HepG2 (cell line): ENCODE data around the gene PHACTR1. TPM values are rescaled to one million over a fixed set of nuclear protein-coding genes. Genes with fewer than 3 reads are reported as not detected.

Experiments
- ATAC-seq: fragments of 200-7000 bp; cut with Tn5 transposase; 3 replicates; pipeline ENCODE4 v1.9.1; 2020; ENCODE audit warnings: mild to moderate bottlenecking, moderate library complexity
- BruUV-seq: library from RNA; stranded (reverse); fragments of 400-500 nt; replicated peaks from 2 replicates; lab custom pipeline; 2021; lab: Mats Ljungman, UMichigan
- CTCF ChIA-PET: fragments of 300-600 bp; formaldehyde crosslinking; extraction: SDS; loops from one replicate; lab custom pipeline; 2021; ENCODE audit warnings: low total read pairs, inconsistent platforms, low intra/inter-chr PET ratio; lab: Yijun Ruan, JAX
- POLR2A ChIA-PET: fragments of 350-600 bp; sonication (Branson Sonifier 250); formaldehyde crosslinking; loops from one replicate; lab custom pipeline; 2020; ENCODE audit warnings: antibody characterized with exemption, inconsistent platforms; lab: Yijun Ruan, JAX
- DNase-seq: peaks from one replicate; pipeline ENCODE4 v3.0.0-alpha.2; 2015; ENCODE audit warnings: low spot score
- FAIRE-seq: peaks from 3 replicates; lab custom pipeline; 2011; peaks lifted over from hg19 to GRCh38; lab: Jason Lieb, UNC
- H2AFZ ChIP-seq: one replicate; pipeline ENCODE4 v1.6.1; 2011; ENCODE audit warnings: low read length, inconsistent platforms
- H3K27ac ChIP-seq: fragments of 300-600 bp; 3 replicates; pipeline ENCODE4 v1.8.0; 2011; ENCODE audit warnings: mixed run types, mild to moderate bottlenecking, mixed read lengths, low read length, inconsistent platforms; ENCODE audit not compliant: insufficient read depth; ENCODE audit errors: extremely low read length
- H3K27me3 ChIP-seq, 2 experiments: fragments of 200-600 bp in 1 of 2; 2 replicates in 1 of 2; 3 replicates in 1 of 2; pipeline versions ENCODE4 v1.6.0 to v1.8.0; 2011; ENCODE audit warnings: low read length in 2 of 2, mild to moderate bottlenecking in 2 of 2, moderate library complexity in 2 of 2, inconsistent platforms in 1 of 2; ENCODE audit not compliant: insufficient read depth in 2 of 2, control insufficient read depth in 1 of 2
- H3K36me3 ChIP-seq, 2 experiments: fragments of 200-600 bp in 1 of 2; replicated peaks in 1 of 2; 2 replicates in 1 of 2; 3 replicates in 1 of 2; pipeline versions ENCODE4 v1.5.1 to v1.8.0; 2011; ENCODE audit warnings: low read length in 2 of 2, inconsistent platforms in 1 of 2; ENCODE audit not compliant: insufficient read depth in 2 of 2, control insufficient read depth in 1 of 2
- H3K4me1 ChIP-seq: 2 replicates; pipeline ENCODE4 v1.5.1; 2012; ENCODE audit warnings: low read length, inconsistent platforms; ENCODE audit not compliant: insufficient read depth
- H3K4me2 ChIP-seq: 2 replicates; pipeline ENCODE4 v1.6.0; 2011; ENCODE audit warnings: low read depth, low read length, inconsistent platforms
- H3K4me3 ChIP-seq, 3 experiments: fragments of 200-600 bp in 1 of 3; sonication (generic), shearing (Covaris generic) in 1 of 3; replicated peaks in 1 of 3; 2 replicates each; pipeline ENCODE4 v1.5.1; 2011 to 2016; ENCODE audit warnings: low read length in 3 of 3, inconsistent platforms in 2 of 3, low read depth in 2 of 3, mild to moderate bottlenecking in 2 of 3, control low read depth in 1 of 3, mixed read lengths in 1 of 3; ENCODE audit not compliant: insufficient read depth in 1 of 3
- H3K79me2 ChIP-seq: one replicate; pipeline ENCODE4 v1.6.1; 2011; ENCODE audit warnings: low read length, inconsistent platforms; ENCODE audit not compliant: insufficient read depth
- H3K9ac ChIP-seq: 2 replicates; pipeline ENCODE4 v1.6.0; 2011; ENCODE audit warnings: mild to moderate bottlenecking, low read depth, low read length, inconsistent platforms; ENCODE audit not compliant: insufficient read depth
- H3K9me3 ChIP-seq: 2 replicates; pipeline ENCODE4 v1.5.1; 2012; ENCODE audit warnings: mild to moderate bottlenecking, low read length
- H4K20me1 ChIP-seq: 2 replicates; pipeline ENCODE4 v1.6.0; 2011; ENCODE audit warnings: inconsistent platforms, mild to moderate bottlenecking, low read length, moderate library complexity; ENCODE audit not compliant: insufficient read depth
- CBFB ChIP-seq: sonication (generic); formaldehyde crosslinking; IDR thresholded peaks from 2 replicates; pipeline ENCODE4 v1.4.0; 2020; ENCODE audit warnings: missing genetic modification reagents
- GTF2F1 ChIP-seq: fragments of 150-350 bp; IDR thresholded peaks from 2 replicates; pipeline ENCODE4 v1.6.1; 2014; ENCODE audit warnings: low read length
- KDM5A ChIP-seq: fragments of 200-600 bp; sonication (generic); IDR thresholded peaks from 2 replicates; pipeline ENCODE4 v1.7.0; 2018; ENCODE audit warnings: antibody characterized with exemption, mild to moderate bottlenecking, low read length, borderline replicate concordance
- KLF9 ChIP-seq: IDR thresholded peaks from 2 replicates; pipeline ENCODE4 v1.6.1; 2016; ENCODE audit warnings: low read depth
- PHF5A ChIP-seq: IDR thresholded peaks from one replicate; pipeline ENCODE4 v1.6.1; 2018; ENCODE audit warnings: low read depth, missing genetic modification reagents; ENCODE audit not compliant: unreplicated experiment
- RARA ChIP-seq: IDR thresholded peaks from 2 replicates; pipeline ENCODE4 v1.6.1; 2016; ENCODE audit warnings: missing genetic modification reagents, missing compliant biosample characterization
- RARG ChIP-seq: sonication (generic); formaldehyde crosslinking; IDR thresholded peaks from 2 replicates; pipeline ENCODE4 v1.4.0; 2020; ENCODE audit warnings: low read depth, mild to moderate bottlenecking, missing genetic modification reagents
- SIN3A ChIP-seq: IDR thresholded peaks from 2 replicates; pipeline ENCODE4 v1.6.1; 2011; ENCODE audit warnings: low read depth, mild to moderate bottlenecking, control low read depth, low read length, borderline replicate concordance
- SNAPC5 ChIP-seq: sonication (generic); formaldehyde crosslinking; IDR thresholded peaks from 2 replicates; pipeline ENCODE4 v1.8.1; 2023; ENCODE audit warnings: mild to moderate bottlenecking, missing genetic modification reagents, borderline replicate concordance
- SP140L ChIP-seq: sonication (generic); formaldehyde crosslinking; IDR thresholded peaks from 2 replicates; pipeline ENCODE4 v1.4.0; 2020; ENCODE audit warnings: missing genetic modification reagents, borderline replicate concordance
- SRSF4 ChIP-seq: fragments of 200-400 bp; formaldehyde crosslinking; IDR thresholded peaks from one replicate; pipeline ENCODE4 v1.6.1; 2018; ENCODE audit warnings: mild to moderate bottlenecking, low read depth, low read length, moderate library complexity; ENCODE audit not compliant: poor library complexity, severe bottlenecking
- STAG1 ChIP-seq: sonication (generic); formaldehyde crosslinking; IDR thresholded peaks from 2 replicates; pipeline ENCODE4 v1.4.0; 2020; ENCODE audit warnings: missing genetic modification reagents
- ZFAT ChIP-seq: sonication (generic); formaldehyde crosslinking; conservative IDR thresholded peaks from 2 replicates; pipeline ENCODE4 v1.8.1; 2023; ENCODE audit warnings: missing genetic modification reagents, inconsistent platforms
- ZNF564 ChIP-seq: sonication (generic); formaldehyde crosslinking; IDR thresholded peaks from 2 replicates; pipeline ENCODE4 v1.8.1; 2023; ENCODE audit warnings: mild to moderate bottlenecking, missing genetic modification reagents
- WGBS: methylation state at CpG from one replicate; pipeline ENCODE4 v1.1.6; 2017; ENCODE audit warnings: low lambda C conversion rate; 5-methylcytosine and 5-hydroxymethylcytosine counted together
- in situ Hi-C: cut with HindIII; loops from 2 replicates; pipeline ENCODE4 v1.10.0; 2017; ENCODE audit warnings: low pct_unique_long_range_greater_than_20kb; ENCODE audit not compliant: extremely low pct_ligation_motif_present
- intact Hi-C: fragments of 100-400 bp; cut with micrococcal nuclease; formaldehyde crosslinking; loops from one replicate; pipeline ENCODE4 v1.10.0; 2022; ENCODE audit not compliant: unreplicated experiment
- polyA plus RNA-seq, 8 experiments: library from polyadenylated mRNA; depleted of rRNA in 3 of 8; stranded (reverse) in 7 of 8; unstranded in 1 of 8; fragments of >200 nt; fragmentation: Illumina TruSeq in 4 of 8; extraction: Trizol in 4 of 8; gene quantifications; 2 replicates each; pipeline versions ENCODE4 v1.2.1 to v1.2.3, GENCODE V29; 2011 to 2016; ENCODE audit warnings: low read depth in 4 of 8, missing spikeins in 1 of 8, mixed read lengths in 1 of 8; ENCODE audit not compliant: insufficient read depth in 1 of 8
- total RNA-seq, 5 experiments: library from RNA; depleted of rRNA; stranded (reverse); fragments of >200 nt; fragmentation: Illumina TruSeq; extraction: Trizol; gene quantifications; 2 replicates each; pipeline ENCODE4 v1.2.3, GENCODE V29; 2016; ENCODE audit warnings: low read depth in 1 of 5
- TF ChIP-seq, protein P1 (sequence below): IDR thresholded peaks from 2 replicates; pipeline ENCODE4 v1.6.1; 2016; ENCODE audit warnings: control low read depth

Gene PHACTR1
- total and polyA plus RNA-seq, 2 of the 13 experiments (the other 11 are each of a cell fraction or from before 2014, with no cell fraction given), result 0.09 TPM; not detected in 1

- in situ Hi-C loops, result no loop called here
- Histone ChIP-seq H3K27me3 (peaks cover 0 to 6% of the 10 kb centered on the region in 2 experiments; a peak in 1 of 5 replicates), H3K79me2 (no peaks in the 10 kb centered on the region), H4K20me1 (no peaks in the 10 kb centered on the region), H2AFZ (no peak overlapping the region), H3K36me3 (no peaks in the 10 kb centered on the region), H3K4me2 (no peak overlapping the region), H3K9me3 (no peaks in the 10 kb centered on the region), H3K4me1 (no peaks in the 10 kb centered on the region), H3K4me3 (no peak overlapping the region), H3K27ac (no peak overlapping the region), H3K9ac (no peak overlapping the region)
- BruUV-seq, result no TSS peak
- no peak for FAIRE-seq
- no peak for ATAC-seq
- intact Hi-C loops, result no loop called here
- WGBS, result 32% methylated on average over 2 of the region's 2 CpGs
- ChIA-PET POLR2A (no interaction called here), CTCF (no interaction called here)
- DNase-seq, result no peak
- no peak for TF ChIP-seq GTF2F1
- TF ChIP-seq ZNF564 (CRISPR knock-in tag), result no peak
- no peak for TF ChIP-seq RARG (CRISPR knock-in tag)
- TF ChIP-seq PHF5A, result no peak
- TF ChIP-seq, protein P1, sequence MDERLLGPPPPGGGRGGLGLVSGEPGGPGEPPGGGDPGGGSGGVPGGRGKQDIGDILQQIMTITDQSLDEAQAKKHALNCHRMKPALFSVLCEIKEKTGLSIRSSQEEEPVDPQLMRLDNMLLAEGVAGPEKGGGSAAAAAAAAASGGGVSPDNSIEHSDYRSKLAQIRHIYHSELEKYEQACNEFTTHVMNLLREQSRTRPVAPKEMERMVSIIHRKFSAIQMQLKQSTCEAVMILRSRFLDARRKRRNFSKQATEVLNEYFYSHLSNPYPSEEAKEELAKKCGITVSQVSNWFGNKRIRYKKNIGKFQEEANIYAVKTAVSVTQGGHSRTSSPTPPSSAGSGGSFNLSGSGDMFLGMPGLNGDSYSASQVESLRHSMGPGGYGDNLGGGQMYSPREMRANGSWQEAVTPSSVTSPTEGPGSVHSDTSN (CRISPR knock-in tag), result no peak
- no peak for TF ChIP-seq STAG1 (CRISPR knock-in tag)
- TF ChIP-seq SIN3A, result no peak
- no peak for TF ChIP-seq KDM5A
- TF ChIP-seq SP140L, result no peak
- no peak for TF ChIP-seq SNAPC5 (CRISPR knock-in tag)
- no peak for TF ChIP-seq RARA
- TF ChIP-seq KLF9 (CRISPR knock-in tag), result no peak
- no peak for TF ChIP-seq SRSF4
- TF ChIP-seq ZFAT (CRISPR knock-in tag), result no peak
- TF ChIP-seq CBFB (CRISPR knock-in tag), result no peak
Measured at GRCh38 chr6:12779772-12780171, 63.2 kb downstream of the PHACTR1 start.
